GM19468 (cell line): ENCODE measurements around the gene TRIM50.
"Not testable (repeated sequence)": the region's sequence is repeated elsewhere in the genome, so short reads cannot be mapped to it uniquely, and the experiment has no call there.

Source experiments
- ATAC-seq: cut with Tn5 transposase; IDR thresholded peaks from one replicate; pipeline ENCODE4 v1.9.1; 2021; ENCODE audit warnings: mild to moderate bottlenecking, moderate library complexity, moderate number of reproducible peaks; ENCODE audit not compliant: unreplicated experiment; ENCODE audit errors: extremely low read depth

TRIM50 gene

GRCh38 chr7:73351447-73352167, 23.7 kb upstream of the TRIM50 start:
- no peak for ATAC-seq

GRCh38 chr7:73350306-73351068, 22.6 kb upstream of the TRIM50 start:
- ATAC-seq, result no peak

GRCh38 chr7:73349763-73350162, 21.9 kb upstream of the TRIM50 start:
- no peak for ATAC-seq

GRCh38 chr7:73345951-73346350, 18.1 kb upstream of the TRIM50 start:
- no peak for ATAC-seq

GRCh38 chr7:73345538-73345937, 17.7 kb upstream of the TRIM50 start:
- ATAC-seq, result no peak

GRCh38 chr7:73343671-73344380, 15.9 kb upstream of the TRIM50 start:
- ATAC-seq, result no peak

- no peak for ATAC-seq
These were observed 14.8 kb upstream of the TRIM50 start for GRCh38 chr7:73342645-73343044.

- ATAC-seq, result no peak
These were observed 14.0 kb upstream of the TRIM50 start for GRCh38 chr7:73341877-73342276.

- no peak for ATAC-seq
These were observed 12.6 kb upstream of the TRIM50 start for GRCh38 chr7:73340514-73340913.

GRCh38 chr7:73338321-73338720, 10.4 kb upstream of the TRIM50 start:
- no peak for ATAC-seq

- no peak for ATAC-seq
These were observed 4.6 kb upstream of the TRIM50 start for GRCh38 chr7:73332447-73332846.

- no peak for ATAC-seq
These were observed 2.9 kb upstream of the TRIM50 start for GRCh38 chr7:73330772-73331171.

GRCh38 chr7:73329861-73330581, 2.1 kb upstream of the TRIM50 start:
- ATAC-seq, result no peak

- no peak for ATAC-seq
These were observed 814 bp upstream of the TRIM50 start for GRCh38 chr7:73328696-73329095.

GRCh38 chr7:73327449-73327848, 433 bp downstream of the TRIM50 start:
- ATAC-seq, result not testable (repeated sequence)

GRCh38 chr7:73325424-73325823, 2.5 kb downstream of the TRIM50 start:
- not testable (repeated sequence) for ATAC-seq

- ATAC-seq, result not testable (repeated sequence)
These were observed 3.6 kb downstream of the TRIM50 start for GRCh38 chr7:73324081-73324845.

GRCh38 chr7:73323434-73324080, 4.3 kb downstream of the TRIM50 start:
- ATAC-seq, result not testable (repeated sequence)

- ATAC-seq, result not testable (repeated sequence)
These were observed 7.9 kb downstream of the TRIM50 start for GRCh38 chr7:73320009-73320408.
